Measurements from ENCODE around the gene DSE.

GRCh38 chr6:116363759-116364158 is 7.0 kb upstream of the DSE start:
- TF ChIP-seq POLR2AphosphoS5 (IDR thresholded peaks at IDR 0.05; ENCODE audit: low read depth, low read length) (no peak), POLR2A (IDR thresholded peaks at IDR 0.05; ENCODE audit: low read depth, low read length) (no peak), POU2F2 (IDR thresholded peaks at IDR 0.05; ENCODE audit: low read depth, low read length) (no peak)
